Spleen (tissue), 11 donors: Measurements from ENCODE around the gene DNAAF5. TPM values are rescaled to one million over a fixed set of nuclear protein-coding genes. Genes with fewer than 3 reads are reported as not detected.

ENCODE experiments used
- DNase-seq: peaks from one replicate; pipeline ENCODE4 v3.0.0-alpha.2; 2020
- H3K27ac ChIP-seq, 8 donors: fragments of 200-600 bp; sonication (generic) in 7 of 8; 1 replicate in 4 of 8; 2 replicates in 4 of 8; pipeline versions ENCODE4 v1.5.0 to v1.8.0; 2016 to 2021; ENCODE audit warnings: inconsistent platforms in 4 of 8, mild to moderate bottlenecking in 4 of 8, moderate library complexity in 1 of 8
- H3K27me3 ChIP-seq, 7 donors: fragments of 200-600 bp; sonication (generic) in 6 of 7; replicated peaks in 1 of 7; 1 replicate in 4 of 7; 2 replicates in 3 of 7; pipeline versions ENCODE4 v1.5.0 to v1.8.0; 2016 to 2021; ENCODE audit warnings: inconsistent platforms in 3 of 7, mild to moderate bottlenecking in 1 of 7
- H3K36me3 ChIP-seq, 6 donors: fragments of 200-600 bp; sonication (generic) in 5 of 6; 1 replicate in 4 of 6; 2 replicates in 2 of 6; pipeline versions ENCODE4 v1.5.0 to v1.8.0; 2016 to 2021; ENCODE audit warnings: inconsistent platforms in 2 of 6
- H3K4me1 ChIP-seq, 6 donors: fragments of 200-600 bp; sonication (generic) in 5 of 6; 1 replicate in 3 of 6; 2 replicates in 3 of 6; pipeline versions ENCODE4 v1.5.0 to v1.8.0; 2016 to 2021; ENCODE audit warnings: inconsistent platforms in 3 of 6
- H3K4me3 ChIP-seq, 8 donors: fragments of 200-600 bp; sonication (generic) in 7 of 8; 1 replicate in 4 of 8; 2 replicates in 4 of 8; pipeline versions ENCODE4 v1.5.0 to v1.8.0; 2016 to 2021; ENCODE audit warnings: inconsistent platforms in 4 of 8, mild to moderate bottlenecking in 4 of 8, moderate library complexity in 2 of 8
- H3K9me3 ChIP-seq, 8 donors: fragments of 200-600 bp; sonication (generic) in 7 of 8; 1 replicate in 4 of 8; 2 replicates in 4 of 8; pipeline versions ENCODE4 v1.5.0 to v1.8.0; 2016 to 2021; ENCODE audit warnings: inconsistent platforms in 4 of 8
- CTCF ChIP-seq, 11 experiments: fragments of 200-600 bp in 7 of 11; fragments of 450-650 bp in 4 of 11; sonication (generic) in 4 of 11; IDR thresholded peaks in 8 of 11; conservative IDR thresholded peaks in 3 of 11; 1 replicate in 7 of 11; 2 replicates in 4 of 11; pipeline versions ENCODE4 v1.4.0 to v1.8.0; 2016 to 2021; ENCODE audit warnings: antibody characterized with exemption in 11 of 11, inconsistent platforms in 4 of 11, mild to moderate bottlenecking in 1 of 11
- POLR2A ChIP-seq, 3 donors: fragments of 450-650 bp; IDR thresholded peaks; one replicate each; pipeline ENCODE4 v1.5.1; 2017; ENCODE audit warnings: antibody characterized with exemption in 3 of 3, mild to moderate bottlenecking in 1 of 3
- POLR2AphosphoS5 ChIP-seq, 3 donors: sonication (generic); formaldehyde crosslinking; IDR thresholded peaks; one replicate each; pipeline ENCODE4 v1.5.1; 2017; ENCODE audit warnings: antibody characterized with exemption in 3 of 3
- WGBS, 5 donors: extraction: QIAGEN DNeasy Blood & Tissue Kit in 3 of 5; methylation state at CpG; one replicate each; pipeline versions ENCODE4 v1.1.5 to v1.1.7; 2013 to 2018; 5-methylcytosine and 5-hydroxymethylcytosine counted together
- intact Hi-C: fragments of 100-400 bp; cut with DNase I; formaldehyde crosslinking; loops from one replicate; pipeline ENCODE4 v1.15.0; 2023; ENCODE audit warnings: low total_unique reads
- polyA plus RNA-seq, 3 donors: library from polyadenylated mRNA; stranded (reverse); fragments of 200-250 nt; gene quantifications; one replicate each; pipeline ENCODE4 v1.2.1, GENCODE V29; 2013
- total RNA-seq, 7 donors: library from RNA; depleted of rRNA in 3 of 7; stranded (reverse); fragments of >200 nt in 3 of 7; fragmentation: NEBNext Ultra II Directional in 4 of 7; extraction: Animal tissue kit (Norgen Biotek cat#: 25700) in 4 of 7; gene quantifications; one replicate each; pipeline versions ENCODE4 v1.1.0 to v1.2.1, GENCODE V29; 2016 to 2021
- donor health status: healthy with polysubstance abuse.
- donor health status: DM: no; HTN: no; CAD: no; lungs with moderate emphysema.
- donor health status: DM: no; HTN: no; CAD: no.
- donor health status: Bipolar disorder and iron deficiency.
- donor health status: healthy.
- donor health status: DM: no; HTN: no; CAD: no.
- donor health status: DM: yes; HTN: yes; CAD: no.

Gene DNAAF5
- total and polyA plus RNA-seq, 10 donors, result 7.5 to 22.4 (median 18.1) TPM

DNA sequence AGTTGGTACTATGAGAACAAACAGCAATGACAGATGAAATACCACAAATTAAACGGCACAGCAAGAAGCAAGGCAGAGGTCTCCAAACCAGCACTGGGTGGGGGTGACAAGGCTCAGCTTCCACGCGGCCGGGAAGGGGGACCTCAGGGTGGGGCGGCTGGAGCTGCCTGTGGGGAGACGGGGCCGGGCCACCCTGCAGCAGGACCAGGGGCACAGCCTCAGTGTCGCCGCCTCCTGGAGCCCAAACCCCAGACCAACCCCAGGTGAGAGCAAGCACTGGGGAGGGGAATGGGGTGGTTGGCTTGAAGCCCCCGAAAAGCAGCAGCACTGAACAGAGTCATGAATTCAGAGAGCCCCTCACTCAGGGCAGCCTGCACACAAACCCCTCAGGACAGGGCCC lies 49.9 kb downstream of the DNAAF5 start:
- Histone ChIP-seq H3K9me3 (no peaks in the 10 kb centered on the region), H3K36me3 (peaks cover 0 to 94% (median 13%) of the 10 kb centered on the region in 6 donors), H3K4me1 (peaks cover 8 to 43% (median 27%) of the 10 kb centered on the region in 6 donors), H3K27ac (no peak overlapping the region), H3K27me3 (no peaks in the 10 kb centered on the region), H3K4me3 (no peak overlapping the region)
- DNase-seq, result no peak
- WGBS, 5 donors, result 87 to 97% (median 95%) methylated on average over 9 to 10 of the region's 10 CpGs
- intact Hi-C loops, result no loop called here
- no peak for TF ChIP-seq POLR2A (IDR thresholded peaks at IDR 0.05)
- TF ChIP-seq POLR2AphosphoS5 (IDR thresholded peaks at IDR 0.05), result no peak
- no peak for TF ChIP-seq CTCF (IDR thresholded peaks at IDR 0.05 in 8 of 11, conservative IDR thresholded peaks at IDR 0.05 in 3 of 11)

- Histone ChIP-seq H3K36me3 (peaks cover 0 to 94% (median 13%) of the 10 kb centered on the region in 6 donors), H3K4me1 (peaks cover 8 to 35% (median 23%) of the 10 kb centered on the region in 6 donors), H3K27me3 (no peaks in the 10 kb centered on the region), H3K9me3 (no peaks in the 10 kb centered on the region), H3K27ac (peak overlapping the region in 6 of 8 donors; percentile 32 to 62 (median 40)), H3K4me3 (no peak overlapping the region)
- TF ChIP-seq POLR2AphosphoS5 (IDR thresholded peaks at IDR 0.05) (peak in 1 of 3 donors; percentile 6), POLR2A (IDR thresholded peaks at IDR 0.05) (no peak), CTCF (IDR thresholded peaks at IDR 0.05 in 8 of 11, conservative IDR thresholded peaks at IDR 0.05 in 3 of 11) (no peak)
- WGBS, 5 donors, result 81 to 94% (median 82%) methylated on average over 26 of the region's 26 CpGs
- intact Hi-C loops, result no loop called here
- no peak for DNase-seq
Observed at GRCh38 chr7:776992-777727, 50.7 kb downstream of the DNAAF5 start.

GRCh38 chr7:777728-778078 lies 51.2 kb downstream of the DNAAF5 start:
- WGBS, 5 donors, result 77 to 96% (median 78%) methylated on average over 16 of the region's 16 CpGs
- Histone ChIP-seq H3K27ac (peak overlapping the region in 6 of 8 donors; percentile 32 to 62 (median 40)), H3K27me3 (no peaks in the 10 kb centered on the region), H3K36me3 (peaks cover 0 to 93% (median 10%) of the 10 kb centered on the region in 6 donors), H3K4me1 (peaks cover 7 to 31% (median 20%) of the 10 kb centered on the region in 6 donors), H3K9me3 (no peaks in the 10 kb centered on the region), H3K4me3 (no peak overlapping the region)
- DNase-seq, result no peak
- intact Hi-C loops, result no loop called here
- TF ChIP-seq POLR2AphosphoS5 (IDR thresholded peaks at IDR 0.05) (peak in 1 of 3 donors; percentile 39), CTCF (IDR thresholded peaks at IDR 0.05 in 8 of 11, conservative IDR thresholded peaks at IDR 0.05 in 3 of 11) (no peak)

DNA sequence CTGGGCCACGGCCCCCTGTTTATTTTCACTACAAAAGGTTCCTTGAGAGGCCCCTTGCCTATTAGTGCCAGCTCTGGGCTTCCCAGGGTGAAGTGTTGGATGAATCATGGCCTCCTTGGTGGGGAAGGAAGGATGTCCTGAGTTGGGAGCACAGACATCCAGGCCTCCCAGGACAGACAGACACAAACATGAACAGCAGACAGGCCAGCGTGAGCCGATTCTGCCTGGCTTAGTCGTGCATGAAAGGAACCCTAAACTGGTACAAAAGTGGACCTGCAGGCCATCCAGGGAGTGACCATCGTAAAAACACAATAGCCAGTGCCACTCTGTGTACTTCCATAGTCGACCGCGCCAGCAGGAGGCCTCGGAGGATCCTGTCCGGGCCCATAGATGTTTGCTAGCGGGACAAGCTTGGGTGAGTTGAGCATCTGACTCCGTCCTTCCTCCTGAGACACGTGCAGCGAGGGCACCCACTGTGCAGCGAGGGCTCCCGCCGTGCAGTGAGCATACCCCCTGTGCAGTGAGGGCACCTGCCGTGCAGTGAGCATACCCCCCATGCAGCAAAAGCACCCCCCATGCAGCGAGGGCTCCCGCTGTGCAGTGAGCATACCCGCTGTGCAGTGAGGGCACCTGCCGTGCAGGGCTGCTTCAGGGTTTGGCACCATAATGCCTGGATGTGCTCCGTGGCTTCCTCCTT lies 51.9 kb downstream of the DNAAF5 start:
- Histone ChIP-seq H3K36me3 (peaks cover 0 to 95% (median 17%) of the 10 kb centered on the region in 6 donors), H3K27ac (peak overlapping the region in 3 of 8 donors; percentile 40 to 62 (median 54)), H3K4me1 (peaks cover 7 to 31% (median 20%) of the 10 kb centered on the region in 6 donors), H3K27me3 (no peaks in the 10 kb centered on the region), H3K4me3 (no peak overlapping the region), H3K9me3 (no peaks in the 10 kb centered on the region)
- DNase-seq, result peak; percentile 69
- intact Hi-C loops, result no loop called here
- TF ChIP-seq POLR2AphosphoS5 (IDR thresholded peaks at IDR 0.05), result no peak
- no peak for TF ChIP-seq CTCF (IDR thresholded peaks at IDR 0.05 in 8 of 11, conservative IDR thresholded peaks at IDR 0.05 in 3 of 11)
- TF ChIP-seq POLR2A (IDR thresholded peaks at IDR 0.05), result no peak
- WGBS, 5 donors, result 86 to 95% (median 92%) methylated on average over 13 to 23 of the region's 23 CpGs
